Stimulated activated CD8-positive, alpha-beta memory T cell treated with anti-CD3 and anti-CD28 coated beads, Interleukin-4, amount 100 ng/mL, for 24 hours (primary cell): ENCODE data around the gene CSTPP1.
"Not testable (repeated sequence)": the region's sequence is repeated elsewhere in the genome, so short reads cannot be mapped to it uniquely, and the experiment has no call there.

Source experiments
- DNase-seq: peaks from one replicate; pipeline ENCODE4 v3.0.0-alpha.2; 2020; ENCODE audit warnings: low read depth

The CSTPP1 gene

DNA sequence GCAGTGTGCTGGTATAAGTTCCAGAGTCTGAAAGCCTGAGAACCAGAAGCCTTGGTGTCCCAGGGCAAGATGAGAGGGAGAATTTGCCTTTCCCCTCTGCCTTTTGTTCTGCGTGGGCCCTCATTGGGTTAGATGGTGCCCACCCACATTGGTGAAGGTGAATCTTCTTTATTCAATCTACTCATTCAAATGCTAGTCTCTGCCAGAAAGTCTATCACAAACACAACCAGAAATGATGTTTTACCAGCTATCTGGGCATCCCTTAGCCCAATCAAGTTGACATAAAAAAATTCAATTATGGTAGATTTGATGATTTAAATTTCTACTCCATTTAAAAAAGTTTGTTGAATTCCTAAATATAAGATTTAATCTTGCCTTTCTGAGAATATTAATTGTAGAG lies 22.2 kb downstream of the CSTPP1 start:
- no peak for DNase-seq

DNA sequence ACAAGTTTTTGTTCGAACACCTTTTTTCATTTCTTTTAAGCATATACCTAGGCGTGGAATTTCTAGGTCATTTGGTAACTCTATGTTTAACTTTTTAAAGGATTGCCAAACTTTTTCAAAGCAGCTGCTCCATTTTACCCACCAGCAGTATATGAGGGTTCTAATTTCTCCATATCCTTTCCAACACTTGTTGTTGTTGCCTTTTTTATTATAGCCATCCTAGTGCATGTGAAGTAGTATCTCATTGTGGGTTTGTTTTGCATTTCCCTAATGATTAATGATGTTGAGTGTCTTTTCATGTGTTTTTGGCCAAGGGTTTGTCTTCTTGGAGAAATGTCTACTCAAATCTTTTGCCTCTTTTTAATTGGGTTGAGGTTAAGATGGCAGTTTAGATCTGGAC lies 24.5 kb downstream of the CSTPP1 start:
- no peak for DNase-seq

DNA sequence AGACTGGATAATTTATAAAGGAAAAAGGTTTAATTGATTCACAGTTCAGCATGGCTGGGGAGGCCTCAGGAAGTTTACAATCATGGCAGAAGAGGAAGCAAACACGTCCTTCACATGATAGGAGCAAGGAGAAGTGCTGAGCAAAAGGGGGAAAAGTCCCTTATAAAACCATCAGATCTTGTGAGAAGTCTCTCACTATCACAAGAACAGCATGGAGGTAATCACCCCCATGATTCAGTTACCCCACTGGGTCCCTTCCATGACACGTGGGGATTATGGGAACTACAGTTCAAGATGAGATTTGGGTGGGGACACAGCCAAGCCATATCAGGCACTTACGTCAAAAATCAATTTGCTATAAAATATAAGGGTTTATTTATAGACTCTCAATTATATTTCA lies 25.3 kb downstream of the CSTPP1 start:
- not testable (repeated sequence) for DNase-seq

DNA sequence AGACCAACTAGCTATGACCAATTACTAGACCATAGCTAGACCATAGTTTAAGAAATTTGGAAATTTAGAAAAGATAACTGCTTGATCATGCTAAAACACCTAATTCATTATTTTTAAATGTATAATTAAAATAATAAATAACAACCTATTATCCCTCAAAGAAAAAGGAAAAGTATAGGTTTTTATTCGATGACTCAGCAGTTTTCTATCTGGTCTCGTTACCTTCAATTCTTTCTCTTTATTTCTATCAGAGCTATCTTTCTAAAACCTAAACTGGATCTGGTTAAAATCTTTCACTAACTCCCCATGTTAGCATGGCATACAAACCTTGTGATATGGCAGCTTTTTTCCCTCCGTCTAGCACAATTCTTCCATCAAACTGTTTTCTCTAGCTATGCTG lies 27.3 kb downstream of the CSTPP1 start:
- no peak for DNase-seq

DNA sequence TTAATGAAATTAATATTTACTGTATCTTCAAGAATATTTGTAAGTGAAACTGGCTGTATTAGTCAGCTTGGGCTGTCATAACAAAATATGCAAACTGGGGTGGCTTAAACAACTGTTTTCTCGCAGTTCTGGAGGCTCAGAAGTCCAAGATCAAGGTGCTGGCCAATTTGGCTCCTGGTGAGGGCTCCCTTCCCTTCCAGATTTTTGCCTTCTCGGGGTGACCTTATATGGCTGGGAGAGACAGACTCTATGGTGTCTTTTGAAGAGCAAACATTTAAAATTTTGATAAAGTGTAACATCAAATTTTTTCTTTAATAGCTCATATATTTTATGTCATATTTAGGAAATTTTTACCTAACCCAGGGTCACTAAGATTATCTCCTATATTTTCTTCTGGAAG lies 30.2 kb downstream of the CSTPP1 start:
- no peak for DNase-seq

DNA sequence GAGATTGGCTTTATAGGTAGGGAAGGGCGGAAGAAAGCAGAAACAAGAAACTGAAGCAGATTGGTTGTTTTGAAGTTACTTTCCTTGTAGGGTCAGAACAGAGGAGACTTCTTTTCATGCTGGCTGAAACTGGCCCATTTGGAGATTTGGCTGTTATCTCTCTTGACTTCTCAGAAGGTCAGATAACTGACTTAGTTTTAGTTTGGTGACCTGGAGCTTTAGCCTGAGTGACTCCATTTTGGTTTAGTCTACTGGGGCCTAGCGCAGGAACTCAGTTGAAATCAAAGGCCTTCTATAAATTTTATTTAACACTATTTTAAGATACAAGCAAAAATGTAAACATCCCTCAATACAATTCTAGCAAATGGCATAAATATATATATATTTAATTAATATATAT lies 31.4 kb downstream of the CSTPP1 start:
- DNase-seq: no peak

DNA sequence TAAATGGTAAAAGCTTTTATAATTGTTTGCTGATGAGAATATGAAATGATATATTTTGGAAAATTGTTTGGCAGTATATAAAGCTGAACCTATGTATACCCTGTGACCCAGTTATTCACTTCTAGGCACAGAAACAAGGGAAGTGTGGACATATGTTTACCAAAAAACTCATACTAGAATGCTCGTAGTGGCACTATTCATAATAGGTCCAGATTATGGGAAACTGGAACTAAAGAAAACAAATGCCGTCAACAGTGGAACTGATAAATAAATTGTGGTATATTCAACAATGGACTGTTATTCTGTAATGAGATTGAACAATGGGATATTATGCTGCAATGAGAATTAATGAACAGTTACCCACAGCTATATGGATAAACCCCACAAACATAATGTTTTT lies 32.8 kb downstream of the CSTPP1 start:
- no peak for DNase-seq

DNA sequence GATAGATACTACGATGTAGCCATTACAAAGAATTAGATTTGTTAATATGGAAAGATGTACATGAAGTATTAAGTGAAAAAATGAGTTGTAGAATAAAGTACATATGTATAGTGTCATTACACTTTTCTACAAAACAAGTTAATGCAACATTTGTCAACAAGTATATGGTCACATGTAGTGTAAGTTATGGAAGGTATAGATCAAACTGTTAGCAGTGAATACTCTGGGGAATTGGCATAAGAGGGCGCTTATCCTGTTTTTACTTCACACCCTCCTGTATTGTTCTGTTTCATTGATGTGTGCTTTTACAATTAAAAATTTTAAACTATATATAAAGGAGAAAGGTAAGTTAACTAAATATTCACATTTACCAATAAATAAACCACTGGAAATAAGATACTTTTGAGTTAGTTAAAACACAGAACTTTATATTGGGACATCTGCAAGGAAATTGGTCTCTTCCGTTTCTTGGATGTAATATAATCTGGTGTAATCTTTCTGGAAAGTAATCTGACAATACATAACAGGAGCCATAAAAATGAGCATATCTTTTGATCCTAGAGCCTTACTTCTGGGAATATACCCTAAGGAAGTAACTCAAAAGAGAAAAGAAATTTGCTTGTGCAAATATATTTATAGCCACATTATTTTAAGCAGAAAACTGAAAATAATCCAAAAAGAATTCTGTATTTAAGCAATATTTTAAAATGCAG lies 34.5 kb downstream of the CSTPP1 start:
- no peak for DNase-seq

DNA sequence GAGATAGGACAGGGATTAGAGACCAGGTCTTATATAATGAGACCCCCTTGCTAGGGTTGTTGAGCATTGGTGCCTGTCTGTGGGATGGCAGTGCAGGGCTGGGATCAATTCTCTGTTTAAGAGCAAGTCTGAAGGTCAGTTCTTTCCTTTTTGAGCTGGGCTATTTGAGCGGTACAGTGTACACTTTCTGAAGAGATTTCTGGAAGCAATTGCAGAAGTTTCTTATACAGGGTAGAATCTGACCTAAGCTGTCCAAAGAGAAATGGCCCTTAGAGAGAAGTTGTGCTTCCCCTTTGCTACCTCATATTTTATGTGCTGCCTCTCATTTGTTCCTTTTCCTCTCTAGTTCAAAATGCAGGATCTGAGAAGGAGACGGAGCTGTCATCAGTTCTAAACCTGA lies 35.8 kb downstream of the CSTPP1 start:
- no peak for DNase-seq

DNA sequence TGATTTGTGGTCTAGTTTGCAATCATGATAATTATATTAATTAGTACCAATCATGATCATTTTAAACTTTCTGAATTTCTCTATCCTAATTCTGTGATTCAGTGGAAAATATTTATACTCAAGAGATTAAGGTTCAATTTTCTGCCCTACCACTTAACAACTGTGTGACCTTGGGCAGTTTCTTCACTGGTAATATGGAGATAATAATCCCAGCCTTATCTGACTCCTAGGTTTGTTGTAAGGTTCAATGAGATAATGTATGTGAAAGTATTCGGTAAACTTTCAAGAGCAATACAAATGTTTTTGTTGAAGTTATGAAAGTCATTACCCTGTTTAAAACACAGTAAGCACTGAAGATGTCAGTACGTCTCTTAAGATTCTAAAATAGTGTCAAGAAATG lies 36.3 kb downstream of the CSTPP1 start:
- DNase-seq: no peak

DNA sequence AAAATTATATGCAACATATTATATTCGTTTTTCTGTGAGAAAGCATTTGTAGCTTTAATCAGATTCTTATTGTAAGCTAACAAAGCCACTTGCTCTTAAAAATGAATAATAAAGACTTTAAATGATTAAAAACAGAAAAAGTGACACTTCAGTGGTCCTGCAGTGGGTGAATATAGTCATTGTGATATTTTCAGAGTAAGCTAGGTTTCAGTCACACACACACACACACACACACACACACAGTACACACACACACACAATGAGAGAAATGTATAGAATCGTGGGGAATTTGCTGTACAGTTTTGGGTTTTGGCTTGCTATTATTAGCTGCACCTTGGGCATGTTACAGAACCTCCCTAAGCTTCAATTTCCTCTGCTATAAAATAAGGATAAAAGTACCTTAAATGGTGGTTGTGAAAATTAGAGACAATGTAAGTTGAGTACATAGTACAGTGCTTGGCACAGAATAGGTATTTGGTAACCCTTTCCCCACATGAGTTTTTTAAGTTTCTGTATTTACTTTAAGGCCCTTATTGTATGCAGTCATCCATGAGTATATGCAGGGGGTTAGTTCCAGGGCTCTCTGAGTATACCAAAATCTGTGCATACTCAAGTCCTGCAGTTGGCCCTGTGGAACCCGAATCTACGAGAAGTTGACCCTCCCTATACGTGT lies 39.8 kb downstream of the CSTPP1 start:
- no peak for DNase-seq

DNA sequence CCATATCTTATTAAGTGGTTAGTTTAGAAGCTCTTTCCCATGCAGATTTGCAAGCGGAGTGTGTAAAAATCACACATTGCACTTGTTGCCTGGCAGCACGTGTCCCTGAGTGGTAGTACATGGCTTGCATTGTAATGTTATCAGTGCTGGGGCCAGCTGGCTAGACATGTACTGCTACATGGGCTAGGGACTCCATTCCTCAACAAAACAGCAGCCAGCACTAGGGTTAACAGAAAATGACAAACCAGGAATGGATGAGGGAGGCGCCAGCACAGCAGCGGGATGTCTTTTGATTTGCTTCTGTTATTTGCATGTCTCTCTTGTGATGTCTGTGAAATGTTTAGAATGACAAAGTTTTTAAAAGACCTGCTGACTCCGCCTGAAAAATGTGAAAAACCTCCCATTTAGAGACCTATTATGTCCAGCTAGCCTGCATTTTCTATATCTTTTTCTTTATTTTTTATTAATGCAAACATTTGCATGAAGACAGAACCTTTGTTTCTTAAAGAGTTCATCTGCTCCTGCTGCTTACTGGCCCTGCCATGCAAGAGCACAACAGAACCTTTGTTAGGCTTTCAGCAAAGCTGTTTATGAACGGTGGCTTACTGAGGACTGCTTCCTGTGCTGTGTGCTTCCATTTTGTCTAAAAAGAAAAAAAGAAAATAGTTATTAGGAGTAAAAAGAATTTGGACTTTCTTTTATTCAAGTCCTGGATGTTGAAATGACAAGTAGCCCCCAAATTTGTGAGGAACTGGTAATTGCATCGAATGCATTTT lies 40.7 kb downstream of the CSTPP1 start:
- no peak for DNase-seq

DNA sequence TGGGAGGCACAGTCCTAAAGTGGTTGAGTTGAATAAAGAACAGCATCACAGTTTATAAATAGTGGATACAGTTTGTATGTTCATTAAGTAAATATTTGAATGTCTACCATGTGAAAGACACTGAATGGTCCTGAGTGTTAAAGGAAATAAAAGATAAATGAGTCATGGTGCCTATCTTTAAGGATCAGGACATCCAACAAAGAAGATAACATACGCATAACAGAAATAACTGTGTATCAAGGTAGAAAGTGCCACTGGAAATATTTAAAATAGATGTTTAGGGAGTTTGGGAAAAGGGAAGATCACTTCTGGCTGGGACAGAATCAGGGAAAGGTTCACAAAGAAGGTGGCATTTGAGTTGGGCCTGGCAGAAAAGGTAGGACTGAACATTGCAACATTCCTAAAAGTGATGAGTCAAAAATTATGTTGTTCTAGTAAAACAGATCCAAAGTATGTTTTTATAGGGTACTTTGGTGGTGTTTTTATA lies 41.5 kb downstream of the CSTPP1 start:
- no peak for DNase-seq

DNA sequence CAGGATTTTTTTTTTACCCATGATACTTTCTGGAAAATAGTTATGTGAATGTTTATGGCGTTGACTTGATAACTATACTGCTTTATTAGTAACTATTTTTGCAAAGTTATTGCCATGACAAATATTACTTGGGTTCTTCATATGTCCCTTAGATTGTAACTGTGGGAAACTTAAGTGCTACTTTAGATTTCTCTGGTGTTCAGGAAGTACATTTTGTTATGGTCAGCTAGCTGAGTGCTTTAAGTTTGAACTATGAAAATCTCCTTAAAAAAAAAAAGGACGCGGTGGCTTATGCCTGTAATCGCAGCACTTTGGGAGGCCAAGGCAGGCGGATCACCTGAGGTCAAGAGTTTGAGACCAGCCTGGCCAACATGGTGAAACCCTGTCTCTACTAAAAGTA lies 42.8 kb downstream of the CSTPP1 start:
- no peak for DNase-seq

DNA sequence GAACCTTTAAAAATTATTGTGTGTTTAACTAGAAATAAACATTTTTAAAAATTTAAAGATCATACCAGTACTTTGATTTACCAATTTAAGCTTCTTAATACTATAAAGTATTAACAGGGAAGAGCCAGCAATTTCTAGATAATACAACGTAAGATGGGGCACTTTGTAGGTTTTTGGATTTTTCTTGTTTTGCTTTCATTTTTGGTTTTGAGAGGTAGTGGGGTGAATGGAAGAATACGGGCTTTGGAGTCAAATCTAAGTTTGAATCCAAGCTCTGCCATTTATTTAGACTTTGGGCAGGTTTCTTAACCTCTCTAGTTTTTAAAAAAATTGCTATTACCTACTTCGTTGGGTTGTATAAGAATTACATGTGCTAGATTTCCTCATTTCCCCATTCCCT lies 44.9 kb downstream of the CSTPP1 start:
- no peak for DNase-seq

DNA sequence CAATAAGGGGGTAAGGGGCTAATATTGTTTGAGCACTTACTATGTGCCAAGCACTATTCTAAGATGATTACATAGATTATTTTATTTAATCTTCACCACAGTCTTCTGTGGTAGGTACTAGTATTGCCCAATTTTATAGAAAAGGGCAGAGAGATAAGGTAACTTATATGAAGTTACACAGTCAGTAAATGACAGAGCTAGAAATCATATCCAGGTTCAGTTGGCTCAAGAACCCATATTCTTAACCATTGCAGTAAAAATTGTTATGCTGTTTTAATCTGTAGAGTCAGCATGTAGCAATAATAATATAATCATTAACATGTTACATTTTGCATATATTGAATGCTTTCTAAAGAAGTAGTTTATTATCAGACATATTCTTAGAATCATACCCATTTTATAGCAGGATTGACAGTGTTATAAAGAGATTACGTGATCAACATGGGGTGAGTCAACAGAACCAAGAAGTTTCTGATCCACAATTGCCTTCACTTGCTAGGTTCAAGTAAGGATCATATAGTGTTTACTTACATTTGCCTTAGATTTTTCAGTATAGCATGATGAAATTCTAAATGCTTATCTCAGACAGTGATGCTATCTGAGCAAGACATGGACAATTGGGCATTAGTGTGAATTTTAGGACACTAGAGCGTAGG lies 46.4 kb downstream of the CSTPP1 start:
- no peak for DNase-seq

DNA sequence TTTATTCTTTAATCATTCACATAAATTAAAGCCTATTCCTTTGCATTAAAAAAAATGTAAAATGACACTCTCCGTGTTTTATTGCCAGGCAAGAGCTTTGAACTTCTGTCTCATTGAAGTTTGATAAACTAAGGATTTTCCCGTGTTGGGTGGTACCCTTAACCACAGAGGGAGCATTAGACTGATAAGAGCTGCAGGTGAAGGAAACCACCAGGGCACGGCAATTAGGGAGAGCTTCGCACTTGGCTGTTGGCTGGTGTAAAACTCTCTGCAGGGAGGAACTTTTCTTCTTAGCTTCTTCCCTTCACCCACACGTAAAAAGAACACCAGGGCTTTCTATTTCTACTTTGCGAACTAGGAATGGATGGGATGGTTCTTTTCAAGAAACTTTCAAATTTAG lies 47.0 kb downstream of the CSTPP1 start:
- no peak for DNase-seq

DNA sequence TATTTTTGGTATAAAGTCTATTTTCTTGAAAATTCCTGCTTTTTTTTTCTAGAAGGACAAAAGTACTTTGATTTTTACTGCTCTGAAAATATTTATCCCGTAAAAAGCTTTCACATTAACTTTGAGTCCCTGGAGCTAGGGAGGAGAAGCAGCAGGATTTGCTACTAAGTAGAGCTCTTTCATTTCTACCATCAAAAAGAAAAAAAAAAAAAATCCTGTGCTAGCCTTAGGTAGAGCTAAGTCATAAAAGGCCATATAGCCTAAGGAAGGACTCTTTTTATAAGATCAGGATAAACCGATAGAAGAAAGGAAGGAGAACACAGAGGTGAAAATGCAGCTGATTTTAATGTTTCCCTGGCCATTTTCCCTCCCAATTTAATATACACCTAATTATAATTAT lies 48.0 kb downstream of the CSTPP1 start:
- DNase-seq: no peak

DNA sequence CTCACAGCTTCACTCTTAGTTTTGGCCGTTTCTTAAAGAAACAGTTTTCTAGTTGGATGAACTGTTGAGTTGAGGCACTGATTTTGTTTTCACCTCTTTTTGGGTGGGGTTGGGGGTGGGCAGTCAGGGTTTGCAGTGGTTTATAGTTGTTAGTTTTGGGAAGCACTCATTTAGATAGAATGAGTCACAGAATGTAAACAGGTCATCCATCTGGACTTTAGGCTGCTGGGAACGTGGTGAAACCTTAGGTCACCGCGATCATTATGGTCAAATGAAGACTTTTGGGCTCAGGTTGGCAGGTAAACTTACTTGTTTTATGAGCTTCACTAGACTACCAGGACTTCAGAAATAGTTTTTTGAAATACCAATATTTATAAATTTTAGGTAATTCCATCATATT lies 48.4 kb downstream of the CSTPP1 start:
- no peak for DNase-seq

DNA sequence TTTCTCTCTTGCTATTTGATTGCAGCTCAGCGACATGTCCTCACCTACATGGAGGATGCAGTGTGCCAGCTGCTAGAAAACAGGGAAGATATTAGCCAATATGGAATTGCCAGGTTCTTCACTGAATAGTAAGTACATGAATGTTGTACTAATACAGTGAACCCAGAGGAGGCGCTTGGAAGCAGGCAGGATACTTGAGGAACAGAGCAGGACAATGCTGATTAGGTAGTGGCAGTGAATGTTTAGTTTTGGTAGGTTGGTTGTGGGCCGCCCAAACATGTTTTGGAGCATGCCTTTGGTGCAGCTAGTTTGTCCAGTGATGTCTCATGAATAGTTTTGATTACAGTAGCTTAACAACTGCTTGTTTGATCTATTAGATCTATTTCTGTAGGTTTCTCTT lies 50.6 kb downstream of the CSTPP1 start:
- no peak for DNase-seq

DNA sequence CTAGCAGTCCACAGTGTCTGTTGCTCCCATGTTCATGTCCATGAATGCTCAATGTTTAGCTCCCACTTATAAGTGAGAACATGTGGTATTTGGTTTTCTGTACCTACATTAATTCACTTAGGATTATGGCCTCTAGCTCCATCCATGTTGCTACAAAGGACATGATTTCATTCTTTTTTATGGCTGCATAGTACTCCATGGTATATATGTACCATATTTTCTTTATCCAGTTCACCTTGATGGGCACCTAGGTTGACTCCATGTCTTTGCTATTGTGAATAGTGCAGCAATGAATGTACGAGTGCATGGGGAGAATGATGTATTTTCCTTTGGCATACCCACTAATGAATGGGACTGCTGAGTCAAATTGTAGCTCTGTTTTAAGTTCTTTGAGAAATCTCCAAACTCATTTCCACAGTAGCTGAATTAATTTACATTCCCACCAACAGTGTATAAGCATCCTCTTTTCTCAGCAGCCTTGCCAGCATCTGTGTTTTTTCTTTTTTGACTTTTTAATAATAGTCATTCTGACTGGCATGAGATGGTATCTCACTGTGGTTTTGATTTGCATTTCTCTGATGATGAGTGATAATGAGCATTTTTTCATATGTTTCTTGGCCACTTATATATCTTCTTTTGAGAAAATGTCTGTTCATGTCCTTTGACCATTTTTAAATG lies 53.4 kb downstream of the CSTPP1 start:
- not testable (repeated sequence) for DNase-seq

DNA sequence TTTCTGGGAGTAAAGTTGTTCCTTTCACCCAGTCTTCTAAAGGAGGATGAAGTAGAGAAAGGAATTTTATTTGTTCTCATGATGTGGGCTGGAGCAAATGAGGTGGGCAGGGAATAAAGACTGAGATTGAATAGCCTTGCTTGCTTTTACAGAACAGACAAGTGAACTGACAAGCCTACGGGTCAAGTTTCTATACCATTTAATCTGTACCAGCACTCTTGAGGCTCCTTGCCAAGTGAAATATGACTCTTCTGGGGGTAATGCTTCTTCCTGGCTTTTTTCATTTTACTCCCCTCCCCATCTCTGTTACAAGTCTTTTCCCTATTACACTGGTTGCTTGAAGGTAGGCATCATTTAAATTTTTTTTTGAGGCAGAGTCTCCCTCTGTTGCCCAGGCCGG lies 54.8 kb downstream of the CSTPP1 start:
- DNase-seq: no peak
